Stimulated activated CD8-positive, alpha-beta memory T cell treated with anti-CD3 and anti-CD28 coated beads, Interleukin-15, amount 100 ng/mL, for 1 hour (primary cell): ENCODE results near the gene E2F1.

Source experiments
- DNase-seq: peaks from one replicate; pipeline ENCODE4 v3.0.0-alpha.2; 2020; ENCODE audit warnings: low read depth

E2F1 gene

DNA sequence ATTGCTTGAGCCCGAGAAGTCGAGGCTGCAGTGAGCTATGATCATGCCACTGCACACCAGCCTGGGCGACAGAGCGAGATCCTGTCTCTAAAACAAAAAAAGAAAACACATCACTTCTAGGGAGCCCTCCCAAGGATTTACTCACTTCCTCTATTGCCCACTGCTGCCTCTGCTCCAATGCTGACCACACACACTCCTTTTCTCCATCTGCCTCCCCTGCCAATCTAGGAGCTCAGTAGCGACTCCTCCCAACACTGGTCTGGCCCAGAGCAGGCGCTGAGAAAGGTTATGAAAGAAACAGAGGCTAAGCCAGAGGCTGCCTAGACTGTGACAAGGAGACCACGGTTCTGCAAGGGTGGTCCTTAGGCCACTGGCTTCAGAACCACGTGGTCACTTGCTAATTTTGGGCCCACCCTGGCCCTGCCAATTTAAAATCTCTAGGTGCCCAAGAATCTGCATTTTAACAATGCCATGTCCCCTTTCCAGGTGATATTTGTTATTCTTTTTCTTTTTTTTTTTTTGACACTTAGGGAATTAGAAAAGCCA, 1.3 kb upstream of the E2F1 start:
- no peak for DNase-seq

DNA sequence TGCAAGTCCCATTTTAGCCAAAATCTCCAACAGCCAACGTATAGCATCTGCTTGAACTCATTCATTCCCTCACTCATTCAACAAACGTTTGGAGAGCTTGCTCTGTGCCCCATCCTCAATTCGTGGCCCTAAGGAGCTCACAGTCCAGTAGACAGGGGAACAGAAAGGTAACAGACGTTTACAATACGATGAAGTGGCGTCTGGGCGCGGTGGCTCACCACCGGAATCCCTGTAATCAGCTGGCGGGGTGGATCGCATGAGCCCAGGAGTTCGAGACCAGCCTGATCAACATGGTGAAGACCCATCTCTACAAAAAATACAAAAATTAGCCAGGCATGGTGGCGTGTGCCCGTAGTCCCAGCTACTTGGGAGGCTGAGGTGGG, 790 bp upstream of the E2F1 start:
- no peak for DNase-seq

DNA sequence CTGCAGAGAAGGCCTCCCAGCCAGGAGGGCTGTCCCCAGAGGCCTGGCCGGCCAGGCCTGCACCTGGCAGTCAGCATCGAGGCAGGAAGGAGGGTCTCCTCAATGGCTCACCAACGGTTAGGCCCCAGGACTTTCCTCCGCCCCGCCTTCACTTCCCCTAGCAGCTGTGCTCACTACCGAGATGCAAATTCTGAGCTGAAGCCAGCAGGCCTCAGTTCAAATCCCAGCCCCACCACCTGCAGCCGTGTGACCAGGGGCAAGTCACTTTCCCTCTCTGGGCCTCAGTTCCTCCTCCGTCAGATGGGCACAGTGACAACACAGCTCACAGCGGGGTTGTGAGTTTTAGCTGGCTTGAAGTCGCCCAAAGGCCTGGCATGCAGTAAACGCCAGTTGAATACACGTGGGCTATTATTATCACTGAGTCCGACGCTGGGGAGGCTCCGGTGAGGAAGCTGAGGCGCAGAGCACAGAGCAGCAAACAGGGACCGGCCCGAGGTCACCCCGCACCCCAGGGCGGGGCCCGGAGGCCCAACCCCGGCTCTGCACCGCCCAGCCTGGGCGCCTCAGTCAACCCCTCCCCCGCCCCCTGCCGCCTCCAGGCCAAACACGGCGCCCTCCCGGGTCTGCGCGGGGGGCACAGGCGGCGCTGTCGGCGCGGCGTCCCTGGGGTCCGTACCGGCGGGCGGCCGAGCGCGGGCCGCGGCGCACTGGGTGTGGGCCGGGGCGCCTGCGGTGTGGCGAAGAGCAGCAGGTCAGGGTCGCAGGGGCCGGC, 671 bp downstream of the E2F1 start:
- no peak for DNase-seq

DNA sequence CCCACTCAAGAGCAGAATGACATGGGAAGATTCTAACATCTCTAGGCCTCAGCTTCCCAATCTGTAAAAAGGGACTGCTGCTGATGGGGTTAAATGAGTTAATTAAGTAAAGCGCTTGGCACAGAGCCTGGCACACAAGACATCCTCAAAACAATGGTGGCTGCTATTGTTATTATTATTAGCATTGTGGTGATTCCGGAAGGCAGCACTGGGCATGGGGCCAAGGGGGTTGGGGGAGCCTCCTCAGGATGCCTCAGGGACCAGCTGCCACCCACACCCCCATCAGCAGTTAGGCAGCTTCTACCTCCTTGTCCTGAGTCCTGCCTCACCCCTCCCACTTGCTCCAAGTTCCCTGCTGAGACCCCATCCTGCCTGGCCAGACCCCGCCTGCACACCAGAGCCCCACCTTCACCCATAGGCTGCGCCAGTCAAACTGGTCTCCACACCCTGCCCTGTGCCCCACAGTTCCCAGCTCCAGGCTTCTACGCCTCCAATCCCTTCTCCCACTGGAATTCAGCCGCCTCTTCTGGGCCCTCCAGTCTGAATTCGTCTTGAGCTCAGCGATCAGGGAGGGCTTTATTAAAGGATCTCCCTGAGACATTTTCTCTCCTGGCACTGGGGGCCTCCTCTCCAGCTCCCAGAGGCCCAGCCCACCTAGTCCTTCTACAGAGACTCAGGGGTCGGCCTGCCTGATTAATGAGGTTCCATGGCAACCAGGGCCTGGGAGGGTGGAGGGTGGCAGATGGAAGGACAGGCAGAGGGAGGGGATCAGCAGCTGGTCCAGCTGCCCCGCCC, 1.5 kb downstream of the E2F1 start:
- DNase-seq, result no peak

DNA sequence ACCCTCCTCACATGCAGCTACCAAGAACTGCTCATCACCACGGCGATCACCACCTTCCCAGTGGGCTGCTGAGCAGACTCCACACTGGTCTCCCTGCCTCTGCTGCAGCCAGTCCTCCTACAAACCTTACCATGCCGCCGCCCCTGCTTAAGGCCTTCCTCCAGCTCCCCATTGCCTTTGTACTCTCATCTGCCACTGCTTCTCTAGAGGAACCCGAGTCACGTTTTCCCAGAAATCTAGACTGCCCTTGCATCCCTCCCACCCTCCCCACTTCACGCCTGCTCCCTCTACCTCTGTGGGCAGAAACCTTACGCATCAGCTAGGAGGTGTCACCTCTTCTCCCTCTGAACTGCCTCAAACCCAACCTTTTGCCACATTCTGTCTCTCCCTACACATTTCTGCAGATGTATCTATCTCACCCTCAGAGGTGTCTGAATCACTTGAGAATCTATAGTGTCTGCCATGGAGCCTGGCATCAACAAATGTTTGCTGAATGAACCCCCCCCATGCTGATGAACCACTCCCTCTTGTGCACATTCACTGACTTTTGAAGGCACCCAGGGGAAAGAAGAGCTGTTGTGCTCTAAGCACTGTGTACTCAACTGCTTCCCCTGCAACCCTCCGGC, 4.3 kb downstream of the E2F1 start:
- no peak for DNase-seq

DNA sequence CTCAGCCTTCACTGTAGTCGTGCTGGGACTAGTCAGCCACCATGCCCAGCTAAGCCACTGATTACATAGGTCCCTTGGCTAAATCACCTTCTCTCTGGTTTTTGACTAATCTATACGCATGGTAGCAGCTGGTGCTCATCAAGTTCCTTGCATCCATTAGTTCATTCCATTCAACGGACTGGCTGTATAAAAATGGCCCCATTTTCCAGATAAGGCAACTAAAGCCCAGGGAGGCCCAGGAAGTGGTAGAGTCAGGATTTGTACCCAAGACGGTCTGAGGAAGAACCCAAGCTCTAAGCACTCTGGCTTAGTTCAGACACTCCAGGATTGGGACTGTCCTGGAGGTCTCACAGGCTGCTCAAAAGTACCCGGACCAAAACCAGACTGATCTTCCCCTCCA, 4.9 kb downstream of the E2F1 start:
- no peak for DNase-seq

DNA sequence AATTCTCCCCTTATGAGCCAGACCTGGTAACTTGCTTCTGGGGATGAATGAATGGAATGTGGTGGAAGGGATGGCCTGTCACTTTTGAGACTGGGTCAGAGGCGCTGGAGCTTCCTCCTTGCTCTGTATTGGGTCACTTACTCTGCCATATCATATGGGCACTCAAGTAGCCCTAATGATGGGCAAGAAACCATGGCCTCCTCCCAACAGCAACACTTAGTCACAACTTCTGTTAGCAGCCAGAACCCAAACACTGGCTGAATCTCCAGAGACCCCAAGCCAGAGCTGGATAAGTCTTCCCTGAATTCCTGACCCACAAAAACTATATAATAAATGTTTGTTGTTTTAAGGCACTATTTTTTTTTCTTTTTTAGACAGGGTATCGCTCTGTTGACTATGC, 5.5 kb downstream of the E2F1 start:
- DNase-seq, result no peak

DNA sequence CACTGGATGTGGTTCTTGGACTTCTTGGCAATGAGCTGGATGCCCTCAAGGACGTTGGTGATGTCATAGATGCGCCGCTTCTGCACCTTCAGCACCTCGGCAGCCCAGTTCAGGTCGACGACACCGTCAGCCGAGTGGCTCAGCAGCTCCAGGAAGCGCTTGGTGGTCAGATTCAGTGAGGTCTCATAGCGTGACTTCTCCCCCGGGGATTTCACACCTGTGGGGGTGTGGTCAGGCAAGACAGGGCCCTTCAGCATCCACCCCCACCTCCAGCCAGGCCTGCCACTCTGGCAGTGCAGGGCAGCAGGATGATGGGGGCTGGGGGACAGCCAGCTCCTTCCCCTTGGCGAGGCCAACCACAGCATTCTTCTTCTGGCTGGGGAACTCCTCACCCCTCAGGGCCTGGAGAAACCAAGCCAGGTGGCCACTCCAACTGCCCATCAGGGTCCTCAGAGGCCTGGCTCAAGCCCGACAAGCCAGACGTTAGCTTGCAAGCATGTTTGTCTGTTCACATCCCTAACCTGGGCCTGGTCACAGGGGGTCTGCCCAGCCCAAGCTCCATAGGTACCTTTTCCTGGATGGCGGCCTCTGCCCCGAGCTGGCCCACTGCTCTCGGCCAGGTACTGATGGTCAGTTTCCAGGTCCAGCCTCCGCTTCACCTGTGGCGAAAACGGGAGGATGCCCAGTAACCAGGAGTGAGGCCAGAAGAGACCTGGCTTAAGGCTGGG, 6.3 kb downstream of the E2F1 start:
- no peak for DNase-seq

DNA sequence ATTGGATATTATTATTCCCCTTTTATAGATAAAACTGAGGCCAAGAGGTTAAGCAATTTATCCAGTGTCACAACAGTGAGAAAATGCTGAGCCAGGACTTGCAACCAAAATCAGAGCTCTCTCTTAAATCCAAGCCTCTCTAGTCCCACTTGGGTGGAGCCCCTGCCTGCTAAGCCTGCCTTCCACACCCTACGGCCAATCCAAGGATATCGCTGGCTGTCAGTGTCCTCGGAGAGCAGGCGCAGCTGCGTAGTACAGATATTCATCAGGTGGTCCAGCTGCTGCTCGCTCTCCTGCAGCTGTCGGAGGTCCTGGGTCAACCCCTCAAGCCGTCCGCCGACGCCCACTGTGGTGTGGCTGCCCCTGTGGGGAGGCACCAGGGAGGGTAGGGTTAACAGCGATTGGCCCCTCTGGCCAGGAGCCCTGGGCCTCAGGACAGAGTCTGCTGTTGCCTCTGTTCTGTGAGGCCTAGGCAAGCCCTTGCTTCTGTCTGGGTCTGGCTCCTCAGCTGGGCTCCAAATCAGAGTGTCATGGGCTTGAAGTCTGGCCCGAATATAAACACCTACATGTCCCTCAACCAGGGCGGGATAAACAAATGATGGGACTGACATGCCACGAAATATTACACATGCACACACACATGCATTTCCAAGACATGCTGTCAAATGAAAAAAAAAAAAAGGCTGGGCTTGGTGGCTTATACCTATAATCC, 8.0 kb downstream of the E2F1 start:
- DNase-seq, result no peak

DNA sequence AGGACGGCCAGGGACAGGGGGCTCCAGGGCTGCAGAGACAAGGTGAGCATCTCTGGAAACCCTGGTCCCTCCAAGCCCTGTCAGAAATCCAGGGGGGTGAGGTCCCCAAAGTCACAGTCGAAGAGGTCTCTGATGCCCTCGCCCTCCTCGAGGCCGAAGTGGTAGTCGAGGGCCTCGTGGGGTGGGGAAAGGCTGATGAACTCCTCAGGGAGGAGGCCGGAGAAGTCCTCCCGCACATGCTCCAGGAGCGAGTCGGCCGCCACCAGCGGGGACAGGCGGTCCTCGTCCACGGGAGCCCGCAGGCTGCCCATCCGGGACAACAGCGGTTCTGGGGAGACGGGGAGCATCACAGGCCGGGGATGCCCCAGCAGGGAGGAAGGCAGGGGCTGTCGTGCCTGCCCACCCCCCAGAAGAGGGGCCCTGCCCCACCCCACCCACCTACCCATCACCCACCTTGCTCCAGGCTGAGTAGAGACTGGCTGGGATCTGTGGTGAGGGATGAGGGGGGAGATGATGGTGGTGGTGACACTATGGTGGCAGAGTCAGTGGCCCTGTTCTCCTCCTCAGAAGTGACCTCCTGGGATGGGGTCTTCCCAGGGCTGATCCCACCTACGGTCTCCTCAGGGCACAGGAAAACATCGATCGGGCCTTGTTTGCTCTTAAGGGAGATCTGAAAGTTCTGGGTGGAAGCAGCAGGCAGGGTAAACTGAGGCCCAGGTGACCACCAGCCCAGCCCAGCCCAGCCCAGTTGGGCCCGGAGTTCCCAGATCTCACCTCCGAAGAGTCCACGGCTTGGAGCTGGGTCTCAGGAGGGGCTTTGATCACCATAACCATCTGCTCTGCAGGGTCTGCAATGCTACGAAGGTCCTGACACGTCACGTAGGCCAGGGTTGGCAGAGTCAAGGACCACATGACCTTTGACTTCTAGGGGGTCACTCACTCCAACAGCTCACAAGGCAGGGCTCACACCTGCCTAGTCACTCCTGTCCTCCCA, 9.2 kb downstream of the E2F1 start:
- DNase-seq, result no peak

DNA sequence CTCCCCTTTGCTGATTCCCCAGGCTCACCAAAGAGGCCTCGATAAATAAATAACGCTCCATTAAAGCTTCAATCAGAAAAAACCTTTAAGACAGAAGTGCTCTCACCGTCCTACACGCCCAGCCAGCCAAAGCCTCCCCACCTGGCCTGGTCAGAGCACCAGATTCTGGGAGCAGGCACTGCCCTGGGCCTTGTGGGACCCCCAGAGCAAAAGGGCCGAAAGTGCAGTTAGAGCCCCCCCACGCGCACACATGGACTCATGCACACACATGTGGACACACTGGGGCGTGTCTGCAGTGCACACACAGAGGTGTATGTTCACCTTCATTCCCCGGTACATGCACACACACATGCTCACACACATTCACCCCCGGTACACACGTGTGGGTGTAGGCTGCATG, 10.1 kb downstream of the E2F1 start:
- no peak for DNase-seq

DNA sequence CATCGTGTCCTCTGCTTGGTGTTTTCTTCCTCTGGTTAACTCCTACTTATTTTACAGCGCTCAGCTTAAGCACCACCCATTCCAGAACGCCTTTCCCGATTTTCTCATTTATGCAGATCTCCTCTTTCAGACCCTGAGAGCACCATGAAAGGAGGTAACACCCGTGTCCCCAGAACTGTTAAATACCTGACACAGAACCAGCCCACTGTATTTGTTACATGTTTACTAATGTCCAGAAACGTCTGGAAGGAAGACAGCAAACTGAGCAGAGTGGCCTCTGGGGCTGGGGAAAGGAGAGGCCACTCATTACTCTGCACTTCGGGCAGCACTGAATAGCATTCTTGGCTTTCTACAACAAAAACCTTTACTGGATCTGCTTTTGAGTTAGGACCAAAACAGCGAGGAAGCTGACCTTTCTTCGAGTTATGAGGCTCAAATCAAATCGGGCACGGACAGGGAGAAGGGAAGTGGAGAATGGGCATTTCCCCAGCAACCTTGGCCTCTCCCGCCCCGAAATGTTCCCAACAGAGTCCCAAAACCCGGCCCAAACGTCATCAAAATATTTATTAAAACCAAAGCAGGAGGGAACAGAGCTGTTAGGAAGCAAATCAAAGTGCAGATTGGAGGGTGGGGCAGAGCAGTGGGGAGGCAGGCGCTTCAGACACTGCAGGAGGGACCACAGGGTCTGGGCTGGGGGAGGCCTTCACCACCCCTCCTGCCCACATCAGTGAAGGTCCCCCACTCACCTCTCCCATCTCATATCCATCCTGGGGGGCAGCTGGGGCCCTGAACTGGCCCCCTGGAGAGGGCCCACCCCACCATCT, 10.8 kb downstream of the E2F1 start:
- DNase-seq, result no peak

DNA sequence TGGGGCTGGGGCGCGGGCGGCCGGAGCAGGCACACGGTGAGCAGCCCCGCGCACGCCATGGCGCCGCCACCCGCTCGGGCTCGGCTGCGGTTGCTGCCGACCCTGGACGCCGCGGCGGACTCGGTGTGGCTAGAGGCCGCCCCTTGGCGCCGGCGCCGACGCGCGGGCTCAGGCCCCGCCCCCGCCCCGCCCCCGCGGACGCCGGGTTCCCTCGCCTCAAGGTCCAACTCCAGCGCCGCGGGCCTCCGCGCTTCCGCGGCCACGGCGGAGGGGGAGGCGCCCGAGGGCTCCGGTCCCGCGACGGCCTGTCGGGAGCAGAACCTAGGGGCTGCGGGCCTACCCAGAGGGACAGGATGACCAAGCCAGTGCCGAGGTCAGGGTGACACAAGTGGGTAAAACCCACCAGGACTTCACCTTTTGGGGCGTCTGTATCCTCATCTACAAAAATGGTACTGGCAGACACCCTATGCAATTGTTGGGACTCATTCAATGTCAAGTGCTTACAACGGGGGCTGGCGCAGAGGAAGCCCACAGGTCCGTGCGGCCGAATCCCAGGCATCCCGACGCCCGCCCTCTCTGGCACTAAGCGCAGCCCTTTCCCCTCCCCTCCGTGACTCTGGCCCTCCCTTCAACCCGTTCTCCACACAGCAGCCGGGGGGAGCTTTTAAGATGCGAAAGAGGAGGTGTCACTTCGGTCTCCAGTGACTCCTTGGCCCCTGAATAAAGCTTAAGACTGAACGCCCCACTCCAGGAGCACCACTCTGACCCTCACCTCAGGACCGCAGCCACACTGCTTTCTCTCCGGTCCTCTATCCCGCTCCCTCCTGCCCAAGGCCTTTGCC, 11.7 kb downstream of the E2F1 start, which contains the start of gene NECAB3:
Gene NECAB3 (minus strand): TSS at position 135 of the 842 bp plus-strand sequence. CDS start 76 bp downstream, at position 59.
- no peak for DNase-seq

DNA sequence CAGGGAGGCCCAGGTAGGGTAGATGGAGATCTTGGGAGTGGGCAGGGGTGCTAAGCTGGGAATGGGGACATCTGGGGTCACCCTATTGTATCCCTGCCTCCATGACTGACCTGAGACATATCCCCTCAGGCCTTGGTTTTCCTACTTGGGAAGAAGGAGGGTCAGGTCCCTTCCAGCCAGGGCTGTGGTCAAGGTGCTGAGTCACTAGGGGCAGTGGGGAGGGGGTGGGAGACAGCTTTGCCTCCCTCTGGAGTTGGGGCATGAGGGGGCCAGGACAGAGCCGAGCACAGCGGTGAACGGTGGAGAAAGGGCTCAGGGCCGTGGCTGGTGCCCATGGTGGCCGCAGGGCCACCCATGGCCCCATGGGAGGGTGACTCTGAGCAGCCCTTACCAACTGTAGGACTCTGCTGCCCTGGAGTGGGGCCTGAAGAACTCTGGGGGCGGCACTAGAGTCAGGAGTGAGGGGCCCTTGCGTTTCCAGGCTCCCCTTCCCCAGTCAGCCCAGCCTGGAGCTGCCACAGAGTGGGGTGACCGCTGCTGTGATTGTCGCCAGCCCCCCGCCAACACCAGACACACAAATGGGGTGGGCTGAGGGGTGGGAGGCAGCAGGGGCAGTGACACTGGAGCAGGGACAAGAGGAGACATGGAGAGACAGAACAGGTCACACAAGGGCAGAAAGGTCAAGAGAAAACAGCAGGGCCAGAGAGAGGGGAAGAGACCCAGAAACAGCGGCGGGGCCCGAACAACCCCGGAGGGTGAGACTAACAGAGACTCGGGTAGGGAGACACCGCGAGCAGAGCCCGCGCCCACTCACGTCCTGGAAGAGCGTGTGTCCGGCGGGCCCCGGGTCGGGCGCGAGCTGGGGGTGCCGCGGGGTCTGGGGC, 12.5 kb downstream of the E2F1 start:
- DNase-seq, result no peak

DNA sequence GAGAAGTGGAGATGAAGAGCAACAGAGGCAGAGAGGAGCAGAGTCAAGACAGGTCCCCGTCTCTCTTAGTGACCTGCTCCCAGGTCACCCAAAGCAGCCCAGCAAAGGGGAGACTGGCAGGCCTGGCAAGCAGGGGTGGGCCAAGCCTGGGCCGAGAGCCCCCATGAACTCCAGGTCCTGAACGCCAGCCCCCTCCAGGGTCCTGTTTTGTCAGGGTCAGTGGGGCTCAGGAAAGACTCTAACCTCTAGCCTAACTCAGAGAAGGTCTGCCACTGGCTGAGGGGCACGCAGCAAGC, 13.1 kb downstream of the E2F1 start:
- no peak for DNase-seq

DNA sequence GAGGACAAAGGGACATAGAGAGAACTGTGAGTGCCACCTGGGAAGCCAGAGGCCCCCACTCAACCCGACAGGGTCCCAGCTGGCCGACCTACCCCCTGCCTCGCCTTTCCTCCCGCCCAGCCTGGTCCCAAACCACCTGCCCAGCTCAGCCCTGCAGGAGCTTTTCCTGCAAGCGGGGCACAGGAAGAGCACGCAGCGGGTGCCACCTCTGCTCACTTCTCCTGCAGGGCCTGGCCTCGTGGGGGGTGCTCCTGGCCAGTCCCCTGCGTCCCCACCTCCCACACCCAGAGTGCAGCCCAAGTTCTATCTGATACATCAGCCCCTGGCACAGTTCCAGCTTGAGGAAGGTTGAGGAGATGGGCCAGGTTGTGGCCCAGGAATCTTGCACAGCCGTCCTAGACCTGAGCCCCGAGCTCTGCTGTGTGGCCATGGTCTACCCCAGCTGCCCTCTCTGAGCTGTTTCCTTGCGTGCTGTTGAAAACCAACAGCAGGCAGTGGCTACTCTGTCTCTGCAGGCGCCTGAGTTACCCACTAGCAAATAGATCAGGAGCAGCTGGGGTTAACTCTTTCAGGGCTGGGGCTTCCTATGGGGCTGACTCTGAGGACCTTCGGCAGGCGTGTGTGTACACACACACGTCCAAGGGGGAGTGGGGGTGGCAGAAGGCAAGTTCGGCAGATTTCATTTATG, 13.6 kb downstream of the E2F1 start:
- no peak for DNase-seq
